HG02763 (cell line): ENCODE data around the gene ATG4A.

Experiments used
- ATAC-seq: cut with Tn5 transposase; IDR thresholded peaks from one replicate; pipeline ENCODE4 v1.9.1; 2021; ENCODE audit warnings: mild to moderate bottlenecking, moderate library complexity; ENCODE audit not compliant: unreplicated experiment

The ATG4A gene

DNA sequence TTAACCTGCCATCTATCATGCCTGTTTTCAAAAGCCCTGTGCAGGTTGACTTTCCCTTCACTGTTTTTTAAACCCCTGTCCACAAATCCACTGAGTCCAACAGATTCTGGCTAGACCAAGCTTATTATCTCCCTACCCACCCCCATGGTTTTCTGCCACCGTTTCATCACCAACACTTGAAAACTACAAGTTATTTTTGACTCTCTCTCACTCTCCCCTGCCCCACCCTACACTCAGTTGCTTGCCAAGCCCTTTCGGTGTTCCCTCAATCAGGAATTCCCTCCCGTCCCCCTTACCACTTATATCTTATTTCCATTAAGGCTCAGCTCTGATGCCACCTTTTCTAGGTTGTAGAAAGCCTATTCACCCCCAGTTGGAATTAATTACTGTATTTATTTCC lies 29.7 kb downstream of the ATG4A start:
- no peak for ATAC-seq

DNA sequence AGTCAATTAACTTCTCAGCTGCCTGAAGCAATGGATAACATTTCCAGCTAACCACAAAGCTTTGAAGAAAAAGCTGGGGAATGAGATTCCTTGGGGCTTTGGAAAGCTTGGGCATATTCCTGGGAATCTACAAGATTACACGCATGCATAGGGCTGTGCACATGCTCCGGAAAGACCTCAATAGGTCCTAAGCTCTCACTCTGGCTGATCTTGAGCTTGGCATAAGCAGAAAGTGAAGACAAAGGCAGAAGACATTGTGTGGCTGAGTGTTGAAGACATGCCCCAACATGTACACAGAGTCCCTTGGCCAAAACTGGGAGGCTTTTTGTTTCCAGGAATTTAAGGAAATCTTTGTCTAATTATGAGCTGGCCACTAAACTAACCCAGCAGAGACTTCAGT lies 31.2 kb downstream of the ATG4A start:
- ATAC-seq, result no peak

DNA sequence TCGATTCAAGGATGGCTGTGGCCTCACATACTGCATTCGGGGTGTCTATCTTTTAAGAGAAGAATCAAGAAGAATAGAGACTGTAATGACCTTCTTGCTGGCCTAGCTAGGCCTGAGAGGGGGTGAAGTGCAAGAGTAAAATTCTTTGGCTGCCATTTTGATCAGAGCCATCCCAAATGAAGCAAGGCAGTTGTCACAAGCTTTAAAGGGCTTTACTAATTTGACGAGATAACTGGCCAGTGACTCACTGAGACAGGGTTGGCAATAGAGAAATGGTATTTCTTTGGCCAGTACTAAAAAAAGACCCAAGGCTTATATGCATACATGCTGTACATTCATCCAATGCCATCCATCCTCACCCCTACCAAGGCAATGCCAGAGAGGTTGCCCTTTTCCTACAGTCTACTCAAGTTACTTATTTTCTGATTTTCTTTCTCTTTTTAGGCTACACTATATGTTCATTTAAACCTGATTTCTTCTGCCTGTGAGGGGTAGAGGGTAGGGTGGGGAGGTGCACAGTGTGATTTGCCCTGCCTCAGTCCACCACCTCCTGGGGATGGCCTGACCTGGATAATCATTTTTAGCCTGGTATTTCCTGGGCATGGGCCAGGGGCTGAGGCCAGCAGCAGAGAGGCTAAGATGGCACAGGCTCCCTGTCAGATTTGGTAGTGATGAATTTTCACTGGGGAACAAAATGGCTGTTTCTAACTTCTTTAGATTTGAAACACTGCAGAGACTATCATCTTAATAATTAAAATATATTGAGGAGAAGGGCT lies 32.2 kb downstream of the ATG4A start:
- no peak for ATAC-seq

DNA sequence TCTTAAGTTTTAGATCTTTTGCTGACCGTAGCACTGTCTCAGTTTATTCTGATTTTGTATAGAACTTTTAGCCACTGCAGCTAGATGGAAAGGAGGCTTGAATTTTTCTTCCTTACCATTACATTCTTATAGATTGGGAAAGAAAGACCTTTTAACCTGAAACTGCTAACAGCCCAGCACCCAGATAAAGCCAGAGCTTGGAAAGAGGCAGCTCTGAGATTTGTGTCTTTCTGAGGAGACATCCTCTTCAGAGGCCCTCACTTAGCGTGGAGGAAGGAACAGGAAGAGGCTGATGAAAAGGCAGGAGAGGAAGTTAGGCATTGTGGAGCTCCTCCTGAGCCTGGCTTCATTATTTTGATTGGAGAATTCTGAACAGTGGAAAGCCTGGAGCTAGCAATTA lies 35.1 kb downstream of the ATG4A start:
- ATAC-seq, result no peak

DNA sequence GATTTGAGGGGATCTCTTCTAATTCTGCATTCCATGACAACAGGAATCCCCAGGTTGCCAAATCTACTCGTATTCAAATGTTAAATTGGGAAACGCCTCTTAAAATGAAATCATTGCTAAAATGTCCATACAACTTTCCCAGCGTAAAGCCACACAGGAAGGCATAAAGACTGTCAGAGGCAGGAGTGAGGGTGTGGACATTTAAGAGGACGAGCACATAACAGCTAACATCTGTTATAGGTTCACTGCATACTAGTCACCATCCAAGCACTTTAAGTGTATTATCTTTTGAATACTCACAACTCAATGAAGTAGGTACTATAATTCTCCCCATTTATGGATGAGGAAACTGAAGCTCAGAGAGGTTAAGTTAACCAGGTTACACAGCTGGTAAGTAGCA lies 35.6 kb downstream of the ATG4A start:
- no peak for ATAC-seq

DNA sequence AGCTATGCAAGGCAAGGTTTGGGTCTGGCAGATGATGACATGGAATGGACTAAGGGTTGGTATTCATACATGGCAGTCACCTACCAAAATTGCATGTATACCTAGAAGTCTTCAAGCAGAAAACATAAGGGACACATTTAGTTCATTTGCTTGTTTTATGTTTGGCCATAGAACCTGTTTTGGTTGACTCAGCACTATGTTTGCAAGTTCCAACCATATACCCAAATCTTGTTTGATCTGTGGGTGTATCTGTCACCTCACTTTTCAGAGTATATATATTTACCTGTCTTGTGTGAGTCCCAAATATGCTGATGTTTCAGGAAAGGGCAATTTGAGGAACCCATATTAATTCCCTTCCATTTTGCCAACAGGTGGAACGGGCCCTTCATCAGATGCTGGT lies 39.3 kb downstream of the ATG4A start:
- ATAC-seq, result no peak

DNA sequence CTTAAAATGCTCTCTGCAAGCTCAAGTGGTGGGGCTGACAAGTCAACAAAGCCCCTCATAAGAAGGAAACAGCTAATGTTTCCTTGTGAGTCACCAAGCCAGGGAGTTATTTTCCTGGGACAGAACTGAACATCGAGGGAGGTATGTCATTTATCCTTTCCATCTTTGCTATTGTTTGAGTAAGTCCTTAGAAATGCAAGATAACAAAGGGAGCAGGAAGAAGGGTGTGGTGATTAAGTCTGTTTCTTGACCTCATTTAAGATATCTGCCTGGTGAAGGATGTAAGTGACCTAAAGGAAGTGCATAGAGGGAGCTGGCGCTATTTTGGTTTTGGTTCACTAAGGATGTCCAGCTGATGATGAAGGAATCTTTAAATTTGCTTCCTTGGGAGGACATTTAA lies 39.9 kb downstream of the ATG4A start:
- no peak for ATAC-seq

DNA sequence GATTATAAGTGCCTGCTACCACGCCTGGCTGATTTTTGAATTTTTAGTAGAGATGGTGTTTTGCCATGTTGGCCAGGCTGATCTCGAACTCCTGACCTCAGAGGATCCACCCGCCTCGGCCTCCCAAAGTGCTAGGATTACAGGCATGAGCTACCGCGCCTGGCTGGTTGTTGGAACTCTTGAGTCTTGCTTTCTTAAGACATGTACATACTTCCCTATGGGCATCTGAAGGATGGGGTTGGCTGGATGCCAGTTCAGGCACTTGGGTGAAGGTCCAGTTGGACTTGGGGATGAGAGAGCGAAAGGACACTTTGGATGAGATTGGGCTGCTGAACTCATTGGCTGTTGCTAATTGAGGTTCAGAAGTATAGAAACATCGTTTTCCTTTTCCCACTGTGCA lies 40.5 kb downstream of the ATG4A start:
- no peak for ATAC-seq

DNA sequence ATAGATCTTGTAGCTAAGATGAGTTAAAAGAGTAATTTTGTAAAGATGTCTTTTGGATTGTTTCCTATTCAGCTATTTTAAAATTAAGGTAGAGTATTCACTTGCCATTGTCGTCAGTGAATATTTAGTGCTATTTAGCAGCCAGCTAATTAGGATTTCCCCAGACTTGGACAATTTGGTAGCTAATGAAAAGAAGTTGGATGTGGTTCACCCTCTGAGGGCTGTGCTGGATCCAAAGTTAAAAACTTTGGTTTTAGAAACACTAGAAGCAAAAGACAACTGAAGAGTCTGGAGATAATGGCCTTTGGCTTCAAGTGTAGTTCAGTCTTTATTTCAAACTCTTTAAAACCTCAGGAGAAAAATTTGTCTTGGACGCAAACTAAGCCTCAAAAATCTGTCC lies 41.3 kb downstream of the ATG4A start:
- ATAC-seq, result no peak

DNA sequence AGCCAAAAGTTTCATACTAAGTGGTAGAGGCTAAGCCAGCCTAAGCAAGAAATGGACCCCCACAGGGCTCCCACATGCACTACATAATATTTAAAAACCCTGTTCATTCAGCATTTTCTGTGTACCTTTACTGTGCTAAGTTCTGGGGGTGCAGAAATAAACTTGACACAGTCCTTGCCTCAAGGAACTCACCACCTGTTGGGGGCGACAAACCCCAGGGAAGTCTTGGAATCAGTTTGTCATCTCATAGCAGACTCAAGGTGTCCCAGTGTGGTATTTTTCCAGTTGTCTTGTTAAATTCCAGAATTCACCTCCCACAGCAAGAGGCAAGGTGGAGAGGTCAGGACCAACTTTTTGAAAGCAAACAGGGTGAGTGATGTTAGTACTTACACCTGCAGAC lies 43.1 kb downstream of the ATG4A start:
- no peak for ATAC-seq

DNA sequence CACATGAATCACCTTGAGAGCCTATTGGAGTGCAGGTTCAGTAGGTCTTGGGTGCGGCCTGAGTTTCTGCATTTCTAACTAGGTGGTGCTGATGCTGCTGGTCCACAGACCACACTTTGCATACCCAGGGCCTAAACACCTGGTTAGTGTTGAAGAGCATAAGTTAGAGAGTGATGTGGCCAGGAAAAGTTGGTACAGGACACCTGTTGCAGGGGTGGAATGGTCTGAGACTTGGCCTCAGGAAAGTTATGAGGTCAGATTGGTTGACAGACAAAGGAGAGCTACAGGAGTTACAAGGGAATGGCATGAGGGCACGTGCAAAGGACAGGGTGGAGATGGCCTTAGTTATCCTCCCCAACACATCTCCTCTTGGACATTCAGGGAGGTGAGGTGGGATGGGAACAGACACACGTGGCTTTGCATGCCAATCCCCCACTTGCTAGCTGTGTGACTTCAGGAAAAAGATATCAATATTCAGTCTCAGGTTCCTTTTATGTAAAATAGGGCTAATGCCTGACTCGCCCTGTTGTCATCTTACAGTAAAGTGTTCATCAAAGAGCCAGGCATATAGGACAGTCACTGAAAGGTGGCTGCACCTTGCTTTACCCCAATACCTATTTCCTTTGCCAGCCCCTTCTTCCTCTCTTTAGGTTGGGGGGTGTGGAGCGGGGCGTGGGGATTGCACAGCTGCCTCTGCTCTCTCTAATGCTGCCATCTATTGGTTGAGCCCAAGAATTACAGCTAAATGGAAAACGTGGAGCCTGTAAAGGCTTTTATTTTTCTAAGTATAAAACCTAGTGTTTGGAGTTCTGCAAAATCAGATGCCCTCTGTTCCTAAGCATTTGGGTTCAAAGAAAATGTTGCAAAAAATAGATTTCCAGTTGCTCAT lies 47.5 kb downstream of the ATG4A start:
- ATAC-seq, result no peak

DNA sequence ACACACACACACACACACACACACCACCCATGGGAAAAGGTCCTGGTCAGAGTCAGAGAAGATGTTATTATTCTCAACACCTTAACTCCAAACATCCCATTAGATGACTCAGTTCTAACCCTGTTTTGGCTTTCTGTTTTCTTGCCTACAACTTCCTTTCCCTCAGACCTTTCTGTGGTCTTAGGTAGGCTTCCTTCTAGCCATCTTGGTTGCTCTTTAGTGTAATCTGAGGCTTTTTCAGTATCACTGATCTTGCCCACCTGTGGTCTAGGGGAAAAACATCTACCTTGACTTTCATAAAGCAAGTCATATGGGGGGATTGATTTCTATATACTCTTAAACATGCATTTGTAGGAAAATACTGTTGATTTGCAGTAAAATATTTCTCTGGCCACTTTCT lies 56.9 kb downstream of the ATG4A start:
- peak; percentile 83 for ATAC-seq

DNA sequence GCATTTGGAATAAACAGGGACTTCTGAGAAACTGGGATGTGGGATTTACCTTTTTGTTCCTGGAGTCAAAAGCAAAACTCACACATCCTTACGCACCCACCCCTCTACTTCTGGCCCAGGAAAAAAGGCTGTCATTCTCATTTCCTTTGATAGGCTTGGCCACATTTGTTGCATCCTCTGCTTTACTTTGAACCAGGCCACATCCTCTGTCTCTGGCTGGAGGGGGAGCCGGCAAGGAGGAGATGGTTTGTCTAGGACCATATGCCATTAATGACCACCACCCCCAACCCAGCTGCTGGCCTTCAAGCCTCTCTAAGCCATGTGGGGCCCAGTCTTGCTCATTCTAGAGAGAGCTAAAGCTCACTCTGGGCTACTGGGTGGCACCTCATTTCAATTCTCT lies 64.5 kb downstream of the ATG4A start:
- ATAC-seq, result no peak

DNA sequence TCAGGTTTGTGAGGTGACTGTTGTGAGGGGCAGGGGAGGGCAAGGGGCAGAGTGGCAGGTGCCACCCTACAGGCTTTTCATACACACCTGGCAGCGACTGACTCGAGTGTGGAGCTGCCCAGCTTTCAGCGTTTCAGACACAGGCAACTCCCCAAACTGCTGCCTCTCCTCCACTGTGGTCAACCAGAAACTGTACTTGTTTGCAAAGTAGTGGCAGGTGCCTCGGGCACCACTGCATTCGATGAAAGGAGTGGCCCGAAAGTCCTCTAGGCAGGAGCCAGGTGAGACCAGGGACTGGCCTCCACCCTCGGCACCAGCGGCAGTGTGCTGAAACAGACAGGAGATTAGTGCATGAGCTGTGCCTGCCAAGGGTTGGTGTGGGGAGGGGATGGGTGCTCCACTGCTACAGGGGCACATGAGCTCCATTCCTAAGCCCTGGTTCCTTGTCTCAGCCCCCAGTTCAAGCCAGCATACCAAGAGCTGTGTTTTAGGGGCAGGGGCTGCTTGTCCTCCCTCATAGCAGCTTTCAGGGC lies 65.4 kb downstream of the ATG4A start:
- ATAC-seq, result no peak

DNA sequence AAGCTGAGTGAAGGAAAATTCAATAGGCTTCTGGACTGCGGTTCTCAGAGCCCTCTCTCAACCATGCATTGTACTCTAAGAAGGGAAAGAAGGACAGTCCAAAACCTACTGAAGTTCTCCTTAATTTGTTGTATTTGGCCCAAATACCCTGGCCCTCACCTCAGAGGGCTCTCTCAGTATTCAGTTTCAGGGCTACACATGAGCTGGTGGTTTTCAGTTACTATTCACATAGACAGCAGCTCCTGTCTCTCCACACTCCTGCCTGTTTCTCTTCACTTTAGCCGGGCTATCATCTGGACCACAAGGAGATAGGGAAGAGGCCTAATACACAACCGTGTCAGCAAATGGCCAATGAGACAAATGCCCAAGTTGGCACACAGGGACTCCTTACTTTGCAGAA lies 66.0 kb downstream of the ATG4A start:
- ATAC-seq, result no peak

DNA sequence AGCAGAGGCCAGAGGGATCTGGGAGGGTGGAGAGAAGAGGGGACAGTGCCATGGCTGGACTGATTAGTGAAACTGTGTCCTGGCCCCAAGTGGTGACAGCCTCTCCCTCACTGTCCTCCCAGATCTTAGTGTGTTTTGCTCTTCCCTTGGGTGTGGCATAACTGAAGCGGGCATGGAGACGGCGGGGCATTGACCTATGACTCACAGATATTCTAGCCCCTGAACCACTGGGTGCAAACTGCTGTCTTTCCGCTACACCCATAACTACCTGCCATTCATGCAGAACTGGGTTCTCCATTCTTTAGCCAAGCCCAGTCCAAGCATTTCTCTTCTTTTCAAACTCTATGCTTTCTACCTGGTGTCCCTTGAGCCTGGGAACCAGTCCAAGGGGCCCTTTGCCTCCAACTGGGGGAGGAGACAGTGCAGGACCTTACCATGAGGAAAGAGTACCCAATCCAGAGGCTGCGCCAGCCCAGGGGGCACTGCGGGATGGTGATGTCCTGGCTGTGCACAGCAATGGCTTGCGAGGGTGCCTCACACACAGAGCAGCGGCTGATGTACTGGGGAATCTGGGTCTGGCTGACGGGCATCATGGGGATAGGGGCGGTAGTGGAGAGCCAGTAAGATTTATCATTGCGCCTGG lies 67.6 kb downstream of the ATG4A start:
- ATAC-seq, result no peak

DNA sequence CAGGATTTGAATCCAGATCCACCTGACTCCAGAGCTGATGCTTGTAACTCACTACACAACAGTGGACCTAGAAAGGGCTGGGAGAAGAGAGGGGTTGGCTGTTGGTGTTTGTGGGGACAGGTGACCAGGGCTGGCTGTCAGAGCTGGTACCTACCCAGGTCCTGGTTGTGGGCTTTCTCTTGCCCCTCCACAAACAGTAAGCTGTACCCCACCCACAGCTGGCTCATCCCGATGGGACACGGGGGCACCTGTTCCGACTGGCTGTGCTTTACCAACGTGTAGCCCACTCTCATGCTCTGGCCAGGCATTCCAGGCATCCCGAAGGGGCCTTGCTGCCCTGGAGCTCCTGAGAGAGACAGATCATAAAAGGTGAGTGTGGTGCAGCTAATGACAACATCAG lies 68.7 kb downstream of the ATG4A start:
- no peak for ATAC-seq

DNA sequence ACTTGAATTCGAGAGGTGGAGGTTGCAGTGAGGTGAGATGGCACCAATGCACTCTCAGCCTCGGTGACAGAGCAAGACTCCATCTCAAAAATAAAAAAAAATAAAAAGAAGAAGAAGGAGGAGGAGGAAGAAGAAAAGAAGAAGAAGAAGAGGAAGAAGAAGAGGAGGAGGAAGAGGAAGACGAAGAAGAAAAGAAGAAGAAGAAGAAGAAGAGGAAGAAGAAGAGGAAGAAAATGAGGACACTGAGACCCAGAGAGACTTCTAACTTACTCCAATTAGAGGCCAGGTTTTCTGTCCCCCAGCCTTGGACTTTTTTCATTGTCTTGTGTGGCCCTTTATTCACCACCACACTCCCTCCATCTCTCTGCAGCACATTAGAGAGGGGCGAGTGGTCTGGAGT lies 70.7 kb downstream of the ATG4A start:
- ATAC-seq, result no peak

DNA sequence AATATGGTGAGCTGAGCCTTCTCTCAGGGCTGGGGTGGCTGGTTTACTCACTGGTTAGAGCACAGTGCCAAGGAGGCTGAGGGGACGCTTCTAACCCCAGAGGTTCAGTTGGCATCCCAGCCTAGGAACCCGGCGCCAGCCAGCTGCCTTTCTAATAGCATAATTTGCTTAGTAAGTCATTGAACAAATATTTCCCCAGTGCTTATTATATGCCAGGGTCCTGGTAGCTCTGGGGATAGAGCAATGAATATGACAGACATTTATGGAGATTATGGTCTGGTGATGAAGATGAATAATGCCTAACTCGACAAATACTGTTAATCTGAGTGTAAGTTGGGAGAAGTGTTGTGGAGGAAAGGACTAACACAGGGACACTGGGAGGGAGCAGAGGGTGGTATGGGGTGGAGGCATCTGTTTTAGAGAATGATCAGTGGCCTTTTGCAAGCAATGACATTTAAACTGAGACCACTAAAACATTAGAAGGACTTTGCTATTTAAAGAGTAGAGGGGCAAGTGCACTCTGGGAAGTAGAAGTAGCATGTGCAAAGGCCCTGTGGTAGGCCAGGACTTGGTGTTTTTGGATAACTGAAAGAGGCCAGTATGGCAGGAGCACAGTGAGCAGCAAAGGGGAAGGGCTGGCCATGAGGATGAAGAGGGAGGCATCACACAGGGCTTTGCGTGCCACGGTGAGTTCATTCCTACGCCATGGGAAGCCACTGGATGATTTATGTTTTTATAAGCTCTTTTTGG lies 71.9 kb downstream of the ATG4A start:
- no peak for ATAC-seq

DNA sequence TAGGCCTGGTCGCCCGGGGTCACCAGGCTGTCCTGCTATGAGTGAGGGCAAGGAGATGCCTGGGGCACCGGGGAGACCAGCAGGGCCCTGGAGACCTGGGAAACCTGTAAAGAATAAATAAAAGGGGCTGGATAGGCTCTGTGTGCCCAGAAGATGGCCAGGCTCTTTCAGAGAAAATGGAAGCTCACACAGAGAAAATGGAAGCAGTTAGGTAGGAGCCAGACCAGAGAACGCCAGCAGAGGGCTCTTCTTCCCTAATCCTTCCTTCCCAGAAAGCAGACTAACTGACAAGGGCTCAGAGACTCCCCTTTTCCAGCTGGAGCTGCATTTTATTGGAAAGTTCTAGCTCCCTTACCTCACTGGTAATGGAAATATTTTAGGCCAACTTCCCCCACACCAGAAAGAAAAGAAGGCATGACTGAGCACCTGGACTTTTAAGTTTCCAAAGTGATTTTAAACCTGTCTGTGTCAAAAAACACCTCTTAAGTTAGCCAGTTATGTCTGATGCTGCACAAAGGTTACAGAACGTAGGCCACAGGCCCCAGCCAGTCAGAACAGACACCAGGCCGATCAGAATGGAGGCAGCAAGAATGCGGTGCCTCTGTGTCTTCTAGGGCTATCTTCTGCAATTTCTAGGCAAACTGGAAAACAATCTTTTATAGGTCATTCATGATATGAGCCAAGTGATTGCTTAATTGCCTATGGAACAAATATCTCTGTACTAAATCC lies 74.0 kb downstream of the ATG4A start:
- ATAC-seq, result no peak
